ENCODE measurements around the gene PNPLA2.

DNA sequence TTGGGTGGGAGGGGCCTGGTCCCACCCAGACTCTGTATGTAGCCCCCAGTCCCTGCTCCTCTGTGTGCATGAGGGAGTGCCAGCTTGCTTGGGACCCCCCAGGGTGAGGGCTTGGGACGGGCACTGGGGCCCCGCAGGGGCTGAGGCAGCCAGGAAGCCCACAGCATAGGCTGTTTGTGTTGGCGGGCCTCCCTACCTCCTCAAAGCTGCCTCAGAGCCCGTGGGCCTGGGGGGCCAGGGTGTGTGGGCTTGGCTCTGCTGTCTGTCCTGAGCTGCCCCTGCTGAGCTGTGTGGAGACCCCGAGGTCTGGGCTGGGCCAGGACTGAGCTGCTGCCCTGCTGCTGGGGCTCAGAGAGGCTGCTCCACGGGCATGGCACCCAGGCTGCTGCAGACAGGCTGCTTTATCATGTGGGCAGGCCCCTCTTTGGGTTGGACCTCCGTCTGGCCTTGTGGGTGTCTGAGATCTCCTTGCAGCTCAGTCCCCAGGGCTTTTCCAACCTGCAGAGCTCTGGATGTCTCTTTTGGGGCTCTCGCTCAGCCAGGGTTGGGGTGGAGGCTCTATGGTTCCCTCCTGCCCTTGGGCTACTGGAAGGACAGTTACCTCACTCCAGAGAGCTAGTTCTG lies 27.3 kb downstream of the PNPLA2 start:
- no peak for TF ChIP-seq EZH2 (IDR thresholded peaks at IDR 0.05; ENCODE audit: low read length, missing control alignments)
- TF ChIP-seq, protein P1, sequence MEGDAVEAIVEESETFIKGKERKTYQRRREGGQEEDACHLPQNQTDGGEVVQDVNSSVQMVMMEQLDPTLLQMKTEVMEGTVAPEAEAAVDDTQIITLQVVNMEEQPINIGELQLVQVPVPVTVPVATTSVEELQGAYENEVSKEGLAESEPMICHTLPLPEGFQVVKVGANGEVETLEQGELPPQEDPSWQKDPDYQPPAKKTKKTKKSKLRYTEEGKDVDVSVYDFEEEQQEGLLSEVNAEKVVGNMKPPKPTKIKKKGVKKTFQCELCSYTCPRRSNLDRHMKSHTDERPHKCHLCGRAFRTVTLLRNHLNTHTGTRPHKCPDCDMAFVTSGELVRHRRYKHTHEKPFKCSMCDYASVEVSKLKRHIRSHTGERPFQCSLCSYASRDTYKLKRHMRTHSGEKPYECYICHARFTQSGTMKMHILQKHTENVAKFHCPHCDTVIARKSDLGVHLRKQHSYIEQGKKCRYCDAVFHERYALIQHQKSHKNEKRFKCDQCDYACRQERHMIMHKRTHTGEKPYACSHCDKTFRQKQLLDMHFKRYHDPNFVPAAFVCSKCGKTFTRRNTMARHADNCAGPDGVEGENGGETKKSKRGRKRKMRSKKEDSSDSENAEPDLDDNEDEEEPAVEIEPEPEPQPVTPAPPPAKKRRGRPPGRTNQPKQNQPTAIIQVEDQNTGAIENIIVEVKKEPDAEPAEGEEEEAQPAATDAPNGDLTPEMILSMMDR (conservative IDR thresholded peaks at IDR 0.05 in 1 of 2, IDR thresholded peaks at IDR 0.05 in 1 of 2; ENCODE audit: low read depth in 1 of 2, low read length in 2 of 2), result no peak
